ENCODE measurements around the gene EP400.

Gene EP400

DNA sequence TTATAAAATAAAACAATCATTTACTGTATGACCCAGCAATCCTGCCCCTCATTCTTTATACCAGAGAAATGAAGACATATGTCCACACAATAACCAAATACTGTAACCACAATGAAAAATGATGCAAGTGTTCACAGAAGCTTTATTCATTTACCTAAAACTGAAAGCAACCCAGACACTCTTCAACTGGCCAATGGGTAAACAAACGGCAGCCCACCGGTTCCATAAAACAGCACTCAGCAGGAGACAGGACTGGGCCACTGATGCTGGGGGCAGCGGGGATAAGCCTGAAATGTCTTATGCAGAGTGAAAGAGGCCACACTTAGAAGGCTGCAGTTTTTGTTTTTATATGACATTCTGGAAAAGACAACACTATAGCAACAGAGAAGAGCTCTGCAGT is 179.3 kb downstream of the EP400 start:
- POLR2A ChIA-PET (ENCODE audit: low non-redundant PET), result no interaction called here
- TF ChIP-seq, protein P1, sequence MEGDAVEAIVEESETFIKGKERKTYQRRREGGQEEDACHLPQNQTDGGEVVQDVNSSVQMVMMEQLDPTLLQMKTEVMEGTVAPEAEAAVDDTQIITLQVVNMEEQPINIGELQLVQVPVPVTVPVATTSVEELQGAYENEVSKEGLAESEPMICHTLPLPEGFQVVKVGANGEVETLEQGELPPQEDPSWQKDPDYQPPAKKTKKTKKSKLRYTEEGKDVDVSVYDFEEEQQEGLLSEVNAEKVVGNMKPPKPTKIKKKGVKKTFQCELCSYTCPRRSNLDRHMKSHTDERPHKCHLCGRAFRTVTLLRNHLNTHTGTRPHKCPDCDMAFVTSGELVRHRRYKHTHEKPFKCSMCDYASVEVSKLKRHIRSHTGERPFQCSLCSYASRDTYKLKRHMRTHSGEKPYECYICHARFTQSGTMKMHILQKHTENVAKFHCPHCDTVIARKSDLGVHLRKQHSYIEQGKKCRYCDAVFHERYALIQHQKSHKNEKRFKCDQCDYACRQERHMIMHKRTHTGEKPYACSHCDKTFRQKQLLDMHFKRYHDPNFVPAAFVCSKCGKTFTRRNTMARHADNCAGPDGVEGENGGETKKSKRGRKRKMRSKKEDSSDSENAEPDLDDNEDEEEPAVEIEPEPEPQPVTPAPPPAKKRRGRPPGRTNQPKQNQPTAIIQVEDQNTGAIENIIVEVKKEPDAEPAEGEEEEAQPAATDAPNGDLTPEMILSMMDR (conservative IDR thresholded peaks at IDR 0.05; ENCODE audit: low read depth), result no peak
- no peak overlapping the region for H3K27ac ChIP-seq
- no peak for DNase-seq (ENCODE audit: low spot score)
- CTCF ChIA-PET, result no interaction called here

DNA sequence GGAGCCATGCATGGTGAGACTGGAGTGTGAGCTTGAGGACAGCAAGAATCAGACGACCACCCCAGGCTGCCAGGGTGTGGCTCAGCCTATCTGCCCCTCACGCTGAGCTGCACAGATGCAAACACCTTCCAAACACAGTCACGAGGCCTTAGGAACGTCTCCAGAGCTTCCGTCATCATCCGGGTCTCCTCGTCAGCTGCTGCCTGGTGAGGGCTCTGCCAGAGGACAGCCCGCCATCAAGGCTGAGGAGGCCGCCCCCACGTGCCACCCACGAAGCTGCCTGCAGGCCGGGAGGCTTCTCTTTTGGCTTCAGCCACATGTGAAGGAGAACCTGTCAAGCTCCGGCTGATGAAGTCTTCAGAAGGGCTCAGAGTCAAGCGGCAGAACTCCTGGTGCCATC is 180.9 kb downstream of the EP400 start:
- POLR2A ChIA-PET (ENCODE audit: low non-redundant PET), result no interaction called here
- CTCF ChIA-PET, result interaction anchor here (0.6 kb wide), 1 partner anchor 13 kb away, joined by 3 read pairs; no protein-coding TSS in a partner anchor
- TF ChIP-seq, protein P1 (conservative IDR thresholded peaks at IDR 0.05; ENCODE audit: low read depth), result no peak
- no peak overlapping the region for H3K27ac ChIP-seq
- no peak for DNase-seq (ENCODE audit: low spot score)

Data from RWPE1 (cell line).